GM10847 (cell line): ENCODE results near the gene CH25H.

Experiments used
- POLR2A ChIP-seq: IDR thresholded peaks from 2 replicates; pipeline ENCODE4 v1.6.1; 2011; ENCODE audit not compliant: insufficient read length; ENCODE audit errors: extremely low read depth

CH25H gene

DNA sequence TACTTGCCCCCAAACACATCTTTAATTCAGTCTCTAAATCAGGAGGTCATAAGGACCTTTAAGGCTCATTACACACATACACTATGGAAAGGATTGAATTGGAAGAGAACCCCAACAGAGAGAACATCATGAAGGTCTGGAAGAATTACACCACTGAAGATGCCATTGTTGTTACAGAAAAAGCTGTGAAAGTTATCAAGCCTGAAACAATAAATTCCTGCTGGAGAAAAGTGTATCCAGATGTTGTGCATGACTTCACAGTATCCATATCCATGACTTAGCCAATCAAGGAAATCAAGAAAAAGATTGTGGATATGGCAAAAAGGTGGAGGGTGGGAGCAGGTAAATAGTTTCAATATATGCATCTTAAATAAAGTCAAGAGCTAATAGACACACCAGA lies 30.7 kb upstream of the CH25H start:
- no peak for TF ChIP-seq POLR2A

DNA sequence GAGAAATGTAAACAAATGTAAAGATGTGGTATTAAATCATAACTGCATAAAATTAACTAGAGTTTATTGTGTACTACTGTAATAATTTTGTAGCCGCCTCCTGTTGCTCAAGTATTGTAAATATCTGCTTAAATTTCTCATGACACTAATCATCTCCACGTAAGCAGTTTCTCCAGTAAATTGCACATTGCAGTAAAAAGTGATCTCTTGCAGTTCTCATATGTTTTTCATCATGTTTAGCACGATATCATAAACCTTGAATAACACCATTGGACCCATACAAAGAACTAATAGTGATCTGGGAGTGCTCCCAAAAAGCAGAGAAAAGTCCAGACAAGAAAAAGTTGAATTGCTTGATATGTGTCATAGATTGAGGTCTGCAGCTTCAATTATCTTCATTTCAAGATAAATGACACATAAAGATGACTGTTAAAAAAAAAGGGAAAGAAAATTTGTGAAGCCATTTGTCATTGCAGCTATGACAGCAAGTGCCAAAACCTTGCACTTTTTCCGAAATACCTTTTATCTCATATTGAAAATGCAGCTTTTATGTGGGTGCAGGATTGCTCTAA lies 29.2 kb upstream of the CH25H start:
- no peak for TF ChIP-seq POLR2A

DNA sequence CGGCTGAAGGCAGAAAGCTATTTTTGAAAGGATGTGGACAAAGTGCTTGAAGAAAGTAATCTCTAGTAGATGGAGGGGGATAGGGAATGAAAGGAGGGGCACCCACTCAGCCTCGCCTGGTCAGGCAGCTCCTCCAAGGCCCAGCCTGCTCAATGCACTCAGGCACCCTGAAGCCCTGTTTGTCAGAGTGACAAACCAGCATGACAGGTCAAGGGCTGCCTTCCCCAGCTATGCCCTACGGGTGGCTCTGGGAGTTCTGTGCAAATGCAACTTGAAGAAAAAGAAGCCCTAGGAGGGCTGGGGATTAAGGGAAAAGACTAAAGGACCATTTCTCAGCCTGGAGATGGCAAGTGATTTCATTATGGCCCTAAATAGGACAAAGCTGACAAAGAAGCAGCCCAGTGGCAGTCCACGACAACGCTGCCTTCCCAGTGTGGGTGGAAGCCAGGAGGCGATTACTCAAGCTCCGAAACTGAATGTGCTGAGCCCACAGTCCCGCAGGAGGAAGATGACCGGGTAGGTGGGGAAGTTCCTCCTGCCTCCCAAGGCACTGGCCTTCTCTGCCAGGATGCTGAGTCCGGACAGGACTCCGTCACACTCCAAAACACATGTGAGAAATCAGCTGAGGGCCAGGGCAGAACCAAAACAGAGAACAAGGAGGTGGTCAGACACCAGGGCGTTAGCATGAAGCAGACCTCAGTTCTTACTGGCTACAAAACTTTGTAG lies 28.1 kb upstream of the CH25H start:
- TF ChIP-seq POLR2A: no peak

DNA sequence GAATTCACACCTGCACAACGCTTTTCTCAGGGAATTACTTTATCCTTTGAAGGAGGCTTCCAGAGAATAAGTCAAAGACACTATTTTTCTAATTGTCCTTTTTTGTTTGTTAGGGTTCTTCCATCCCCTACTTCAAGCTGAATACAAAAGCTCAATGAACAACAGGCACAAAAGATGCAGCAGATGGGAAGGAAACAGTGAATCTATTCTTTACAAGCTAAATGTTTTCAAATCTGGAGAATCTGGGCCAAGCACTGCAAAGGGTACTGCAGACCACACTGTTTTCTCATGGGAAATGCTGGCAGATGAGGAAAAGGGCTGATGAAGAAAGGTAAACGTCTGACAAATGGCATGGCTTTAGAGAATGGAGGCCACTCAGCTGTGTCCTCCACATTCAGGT lies 25.9 kb upstream of the CH25H start:
- no peak for TF ChIP-seq POLR2A

DNA sequence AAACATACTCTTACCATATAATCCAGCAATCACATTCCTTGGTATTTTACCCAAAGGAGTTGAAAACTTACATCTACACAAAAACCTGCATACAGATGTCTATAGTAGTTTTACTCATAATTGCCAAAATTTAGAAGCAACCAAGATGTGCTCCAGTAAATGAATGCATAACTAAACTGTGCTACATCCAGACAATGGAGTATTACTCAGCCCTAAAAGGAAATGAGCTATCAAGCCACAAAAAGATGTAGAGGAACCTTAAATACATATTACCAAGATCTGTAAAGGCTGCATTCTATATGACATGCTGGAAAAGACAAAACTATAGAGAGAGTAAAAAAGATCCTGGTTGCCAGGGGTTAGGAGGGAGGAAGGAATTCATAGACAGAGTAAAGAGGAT lies 21.8 kb upstream of the CH25H start:
- no peak for TF ChIP-seq POLR2A

DNA sequence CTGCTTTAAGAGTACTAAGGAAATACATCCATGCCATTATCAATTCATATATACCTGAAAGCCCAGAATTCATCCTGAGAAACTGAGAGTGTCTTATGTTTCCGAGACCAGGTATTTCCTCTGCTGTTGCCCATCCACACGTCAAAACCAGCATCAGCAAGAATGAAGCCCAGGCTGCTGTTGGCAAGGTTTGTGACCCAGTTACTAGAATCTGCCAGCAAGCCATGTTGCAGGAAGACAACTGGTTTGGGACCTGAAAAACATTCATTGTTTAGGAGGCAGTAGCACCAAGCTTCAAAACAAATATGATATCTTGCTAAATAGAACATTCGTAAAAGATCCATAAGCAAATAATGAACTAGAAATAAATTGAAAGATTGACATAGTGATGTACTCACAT lies 21.0 kb upstream of the CH25H start:
- TF ChIP-seq POLR2A: no peak

DNA sequence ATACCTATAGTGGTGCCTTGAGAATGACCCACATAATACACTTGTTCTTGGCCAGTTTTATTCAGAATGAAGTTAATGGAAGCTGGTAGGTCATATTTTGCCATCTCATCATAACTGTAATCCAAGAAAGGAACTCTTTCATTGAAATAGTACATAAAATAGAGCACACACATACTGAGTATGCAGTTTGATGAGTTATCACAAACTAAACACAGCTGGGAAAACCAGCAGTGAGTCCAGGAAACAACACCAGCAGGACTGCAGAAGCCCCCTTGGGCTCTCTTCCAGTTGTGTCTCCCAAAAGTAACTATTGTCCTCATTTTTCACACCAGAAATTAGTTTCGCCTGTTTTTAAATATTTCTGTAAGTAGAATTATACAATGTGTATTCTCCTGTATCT lies 19.8 kb upstream of the CH25H start:
- TF ChIP-seq POLR2A: no peak

DNA sequence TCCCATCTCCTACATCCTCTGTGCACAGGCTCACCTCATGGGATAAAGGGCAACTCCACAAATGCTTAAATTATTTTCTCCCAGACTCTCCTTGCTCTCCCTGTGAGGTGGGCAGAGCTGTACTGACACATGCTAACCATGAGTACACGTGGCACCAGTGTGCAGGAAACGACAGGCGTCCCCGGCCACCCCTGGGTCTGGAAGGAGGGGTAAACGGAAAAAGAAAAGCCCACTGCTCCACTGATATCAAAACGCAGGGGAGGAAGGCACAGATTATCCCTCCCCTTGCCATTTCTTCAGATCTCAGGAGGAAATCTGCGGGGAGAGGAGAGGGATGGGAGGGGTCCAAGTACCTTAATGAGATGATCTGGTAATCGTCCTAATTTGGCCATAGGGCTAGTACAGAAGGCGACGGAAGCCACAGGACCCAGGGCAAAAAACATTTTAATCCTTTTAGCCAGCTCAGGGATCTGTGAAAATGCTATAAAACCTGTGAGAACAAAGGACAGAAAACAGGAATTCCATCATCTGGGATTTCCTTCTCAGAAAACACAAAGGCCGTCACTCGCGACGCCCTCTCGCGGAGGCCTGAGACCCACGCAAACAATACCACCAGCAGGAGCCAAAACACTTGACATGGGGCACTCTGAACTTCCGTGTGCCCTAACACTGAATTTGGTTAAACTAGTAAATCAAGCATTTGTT lies 17.8 kb upstream of the CH25H start:
- TF ChIP-seq POLR2A: no peak

DNA sequence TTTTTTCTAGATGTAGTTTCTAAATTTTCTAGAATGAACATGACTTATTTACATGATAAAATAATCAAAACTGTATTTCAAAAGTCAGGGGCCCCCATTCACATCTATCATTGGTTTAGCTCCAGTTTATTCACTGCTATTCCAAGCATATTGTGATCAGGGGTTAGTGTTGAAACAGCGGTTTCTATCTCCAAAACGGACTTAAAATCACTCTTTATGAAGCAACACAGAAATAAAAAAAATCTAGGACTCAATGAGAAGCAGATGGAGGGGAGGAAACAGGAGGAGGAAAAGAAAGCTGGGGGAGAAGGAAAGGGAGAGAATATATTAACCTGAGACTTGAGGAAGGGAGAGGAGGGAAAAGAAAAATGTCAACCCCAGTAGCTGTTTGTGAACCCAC lies 14.8 kb upstream of the CH25H start:
- TF ChIP-seq POLR2A: no peak

DNA sequence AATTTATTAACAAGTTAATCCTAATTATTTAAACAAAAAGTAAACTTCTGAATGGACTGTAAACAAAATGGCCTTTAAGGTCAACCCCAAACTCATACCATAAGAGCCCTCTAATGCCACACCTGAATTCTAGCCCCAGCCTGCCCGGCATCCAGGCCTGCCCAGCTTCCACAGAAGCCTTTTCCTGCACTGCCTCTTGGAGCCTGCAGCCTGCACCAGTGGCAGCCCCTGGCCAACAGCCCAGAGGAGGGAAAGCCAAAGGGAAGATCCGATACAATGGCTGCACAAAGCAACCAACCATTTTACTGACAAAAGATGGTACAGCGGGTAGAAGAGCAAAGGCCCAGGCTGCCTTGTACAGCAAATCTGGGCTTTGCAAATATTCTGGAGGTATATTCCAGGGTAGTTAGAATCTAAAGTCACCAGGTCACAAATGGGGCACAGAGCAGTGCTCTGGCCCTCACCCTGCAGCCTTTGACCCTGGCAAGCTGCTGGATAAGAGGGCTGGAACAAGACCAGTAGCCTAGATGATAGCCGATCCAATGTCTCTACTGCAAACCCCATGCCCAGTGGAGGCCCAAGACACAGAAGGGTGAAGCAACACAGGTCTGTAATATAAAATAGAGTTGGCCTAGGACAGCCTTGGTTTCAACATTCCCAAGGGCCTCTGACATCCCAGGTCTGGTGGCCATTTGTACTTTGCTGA lies 12.5 kb upstream of the CH25H start:
- TF ChIP-seq POLR2A: no peak

DNA sequence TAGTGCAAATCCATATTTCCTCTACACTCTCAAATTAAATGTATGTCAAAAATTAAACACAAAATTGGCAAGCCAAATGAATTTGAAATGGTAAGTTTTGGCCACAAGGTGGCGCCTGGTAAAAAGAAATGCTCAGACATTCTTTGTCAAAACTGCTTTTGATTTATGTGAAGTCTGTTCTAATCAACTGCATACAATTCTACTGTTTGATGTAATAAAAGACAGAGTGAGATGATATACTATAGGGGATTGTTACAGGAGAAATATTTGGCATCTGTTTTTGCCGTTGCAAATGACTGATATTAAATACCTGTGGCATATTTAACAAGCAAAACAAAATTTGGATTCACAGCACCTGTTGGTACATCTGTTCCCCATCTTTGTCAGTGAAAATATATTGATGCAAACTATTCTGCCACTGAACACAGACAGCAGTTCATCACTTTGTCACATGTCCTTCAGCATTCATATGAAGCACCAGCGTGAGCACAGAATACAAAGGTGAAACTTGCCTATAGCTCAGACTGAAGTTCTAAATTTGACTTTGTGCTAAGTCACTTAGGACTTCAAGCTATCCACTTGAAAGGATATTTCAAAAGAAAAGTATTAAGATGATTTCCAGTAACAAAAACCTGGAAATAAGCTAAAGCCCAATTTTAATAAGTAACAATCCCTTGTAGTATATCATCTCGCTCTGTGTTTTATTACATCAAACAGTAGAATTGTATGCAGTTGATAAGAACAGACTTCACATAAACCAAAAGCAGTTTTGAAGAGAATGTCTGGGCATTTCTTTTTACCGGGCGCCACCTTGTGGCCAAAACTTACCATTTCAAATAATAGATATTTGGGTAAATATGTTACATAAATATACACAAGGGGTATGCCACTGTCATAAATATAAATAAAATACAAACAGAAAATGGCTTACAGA lies 10.2 kb upstream of the CH25H start:
- no peak for TF ChIP-seq POLR2A

DNA sequence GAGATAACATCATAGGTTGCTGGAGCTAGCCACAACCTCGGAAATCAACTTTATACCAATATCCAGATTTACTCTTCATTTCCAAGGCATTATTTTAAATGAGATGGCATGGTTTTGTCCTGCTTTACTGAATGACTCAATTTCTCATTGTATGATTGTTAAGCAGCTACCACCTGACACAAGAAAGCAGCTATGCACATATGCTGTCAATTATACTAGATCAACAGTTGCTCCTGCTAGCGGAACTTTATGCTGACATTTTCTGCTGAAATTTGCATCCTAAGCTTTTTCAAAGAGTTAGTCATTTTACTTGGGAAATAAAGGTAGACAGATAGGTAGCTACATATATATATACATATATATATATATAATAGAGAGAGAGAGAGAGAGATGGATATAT lies 8.9 kb upstream of the CH25H start:
- no peak for TF ChIP-seq POLR2A

DNA sequence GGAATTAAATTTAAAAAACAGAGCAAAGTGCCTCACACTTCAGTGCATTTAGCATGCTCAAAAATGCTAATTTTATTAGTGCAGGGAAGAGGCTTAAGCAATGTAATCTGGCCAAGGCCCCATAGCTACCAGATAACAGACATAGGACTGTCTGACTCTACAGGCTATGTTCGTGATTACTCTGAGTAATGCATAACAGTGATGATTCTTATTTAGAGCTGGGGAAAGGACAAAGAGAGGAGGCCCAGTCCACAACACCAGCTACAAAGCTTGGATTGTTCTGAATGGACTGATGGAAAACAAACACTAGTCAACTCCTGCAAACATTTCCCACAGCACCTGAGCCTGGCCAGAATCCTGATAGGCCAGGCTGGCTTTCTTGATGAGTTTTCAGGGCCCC lies 8.4 kb upstream of the CH25H start:
- no peak for TF ChIP-seq POLR2A

DNA sequence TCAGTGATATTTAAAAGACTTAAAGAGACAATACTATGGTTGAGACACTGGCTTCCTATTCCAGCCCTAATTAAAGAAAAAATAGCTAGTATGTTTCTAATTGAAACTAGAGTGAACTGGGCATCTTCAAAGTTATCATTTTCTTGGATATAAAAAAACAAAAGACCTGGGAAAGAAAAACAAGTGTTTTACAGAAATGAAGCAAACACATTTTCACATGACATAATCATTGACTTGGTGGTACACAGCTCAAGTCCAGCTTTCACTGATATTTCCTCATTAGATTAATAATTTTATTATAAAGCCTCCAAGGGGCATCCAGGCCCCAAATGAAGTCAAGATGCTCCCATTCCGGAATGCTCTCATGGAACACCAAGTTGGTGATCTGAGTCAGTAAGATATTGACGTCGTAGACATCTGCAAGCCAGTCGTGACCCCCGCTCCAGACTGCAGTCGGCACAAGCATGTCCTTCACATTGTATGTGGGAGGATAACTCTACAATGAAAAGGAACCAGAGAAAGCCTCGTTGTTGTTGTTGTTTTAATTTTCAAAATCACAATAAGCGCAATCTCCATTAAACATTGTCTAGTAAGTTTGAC lies 7.5 kb upstream of the CH25H start:
- TF ChIP-seq POLR2A: no peak
